CD8-positive, alpha-beta memory T cell (primary cell): ENCODE results near the gene MINDY4. TPM values are rescaled to one million over a fixed set of nuclear protein-coding genes. Genes with fewer than 3 reads are reported as not detected.

Experiments used
- CTCF ChIA-PET: fragments of 350-600 bp; sonication (Branson Sonifier 250); formaldehyde crosslinking; loops from one replicate; lab custom pipeline; 2021; ENCODE audit warnings: antibody characterized with exemption; lab: Charles Lee
- POLR2A ChIA-PET: fragments of 350-600 bp; sonication (Branson Sonifier 250); formaldehyde crosslinking; loops from one replicate; lab custom pipeline; 2021; ENCODE audit warnings: antibody characterized with exemption; lab: Charles Lee
- DNase-seq, 5 donors: peaks; one replicate each; pipeline versions ENCODE4 v3.0.0 to v3.0.0-alpha.2; 2020 to 2022; ENCODE audit warnings: mixed read lengths in 1 of 5
- H3K27ac ChIP-seq: one replicate; pipeline ENCODE4 v1.7.0; 2013; ENCODE audit warnings: low read depth, mild to moderate bottlenecking, low read length, moderate library complexity
- H3K27me3 ChIP-seq: 2 replicates; pipeline ENCODE4 v1.7.0; 2013; ENCODE audit warnings: low read length, mild to moderate bottlenecking; ENCODE audit not compliant: insufficient read depth, poor library complexity, severe bottlenecking
- H3K36me3 ChIP-seq: 2 replicates; pipeline ENCODE4 v1.7.0; 2013; ENCODE audit warnings: mild to moderate bottlenecking, low read length, moderate library complexity; ENCODE audit not compliant: insufficient read depth
- H3K4me1 ChIP-seq: 2 replicates; pipeline ENCODE4 v1.7.0; 2013; ENCODE audit warnings: mild to moderate bottlenecking, low read length, moderate library complexity; ENCODE audit not compliant: insufficient read depth
- H3K4me3 ChIP-seq: 2 replicates; pipeline ENCODE4 v1.7.0; 2013; ENCODE audit warnings: mild to moderate bottlenecking, low read length
- H3K9me3 ChIP-seq: 2 replicates; pipeline ENCODE4 v1.7.0; 2013; ENCODE audit warnings: mild to moderate bottlenecking, low read length
- H3K27ac Mint-ChIP-seq, 8 donors: one replicate each; pipeline ENCODE4 v1.8.0; 2020 to 2021; ENCODE audit warnings: mixed read lengths in 8 of 8, mild to moderate bottlenecking in 6 of 8, inconsistent platforms in 3 of 8, moderate library complexity in 3 of 8
- H3K27me3 Mint-ChIP-seq, 2 donors: one replicate each; pipeline ENCODE4 v1.8.0; 2020 to 2021; ENCODE audit warnings: mixed read lengths in 2 of 2, mild to moderate bottlenecking in 1 of 2, moderate library complexity in 1 of 2
- H3K36me3 Mint-ChIP-seq, 3 donors: one replicate each; pipeline ENCODE4 v1.8.0; 2020 to 2021; ENCODE audit warnings: mixed read lengths in 3 of 3, inconsistent platforms in 1 of 3, mild to moderate bottlenecking in 1 of 3
- H3K4me1 Mint-ChIP-seq, 3 donors: one replicate each; pipeline ENCODE4 v1.8.0; 2020 to 2021; ENCODE audit warnings: mixed read lengths in 3 of 3, inconsistent platforms in 1 of 3, mild to moderate bottlenecking in 1 of 3
- H3K4me3 Mint-ChIP-seq, 7 donors: one replicate each; pipeline ENCODE4 v1.8.0; 2020 to 2021; ENCODE audit warnings: mixed read lengths in 7 of 7, mild to moderate bottlenecking in 6 of 7, moderate library complexity in 4 of 7, inconsistent platforms in 2 of 7
- H3K9me3 Mint-ChIP-seq, 5 donors: one replicate each; pipeline ENCODE4 v1.8.0; 2020 to 2022; ENCODE audit warnings: mixed read lengths in 5 of 5, mild to moderate bottlenecking in 3 of 5, moderate library complexity in 2 of 5, inconsistent platforms in 1 of 5
- polyA plus RNA-seq: library from polyadenylated mRNA; unstranded; fragments of 300-500 nt; fragmentation: Illumina TruSeq; gene quantifications from one replicate; pipeline ENCODE4 v1.2.3, GENCODE V29; 2021
- total RNA-seq, 2 experiments: library from RNA; stranded (reverse); gene quantifications; one replicate each; pipeline ENCODE4 v1.2.3, GENCODE V29; 2021

Gene MINDY4
- total and polyA plus RNA-seq, 3 experiments from 2014 or later: 1.0 to 2.6 (median 2.4) TPM

GRCh38 chr7:30915751-30916150 lies 144.5 kb downstream of the MINDY4 start:
- no peaks in the 10 kb centered on the region for H3K36me3 Mint-ChIP-seq
- Histone ChIP-seq H3K4me1 (no peaks in the 10 kb centered on the region), H3K27ac (peak overlapping the region; percentile 31), H3K36me3 (no peaks in the 10 kb centered on the region), H3K9me3 (no peaks in the 10 kb centered on the region), H3K27me3 (no peaks in the 10 kb centered on the region), H3K4me3 (no peak overlapping the region)
- DNase-seq: no peak
- no peaks in the 10 kb centered on the region for H3K9me3 Mint-ChIP-seq
- H3K27ac Mint-ChIP-seq: no peak overlapping the region
- H3K4me1 Mint-ChIP-seq: no peaks in the 10 kb centered on the region
- H3K4me3 Mint-ChIP-seq: no peak overlapping the region
- peaks cover 0 to 2% of the 10 kb centered on the region in 2 donors for H3K27me3 Mint-ChIP-seq
- ChIA-PET CTCF (no interaction called here), POLR2A (no interaction called here)

- Histone ChIP-seq H3K9me3 (no peaks in the 10 kb centered on the region), H3K4me1 (no peaks in the 10 kb centered on the region), H3K27ac (peak overlapping the region; percentile 16), H3K27me3 (no peaks in the 10 kb centered on the region), H3K4me3 (no peak overlapping the region), H3K36me3 (no peaks in the 10 kb centered on the region)
- H3K36me3 Mint-ChIP-seq: no peaks in the 10 kb centered on the region
- CTCF ChIA-PET: no interaction called here
- H3K27me3 Mint-ChIP-seq: peaks cover 0 to 2% of the 10 kb centered on the region in 2 donors
- H3K4me1 Mint-ChIP-seq: no peaks in the 10 kb centered on the region
- H3K4me3 Mint-ChIP-seq: no peak overlapping the region
- POLR2A ChIA-PET: no interaction called here
- H3K27ac Mint-ChIP-seq: no peak overlapping the region
- H3K9me3 Mint-ChIP-seq: no peaks in the 10 kb centered on the region
- DNase-seq: no peak
Observed at GRCh38 chr7:30916255-30916654, 145.0 kb downstream of the MINDY4 start.

DNA sequence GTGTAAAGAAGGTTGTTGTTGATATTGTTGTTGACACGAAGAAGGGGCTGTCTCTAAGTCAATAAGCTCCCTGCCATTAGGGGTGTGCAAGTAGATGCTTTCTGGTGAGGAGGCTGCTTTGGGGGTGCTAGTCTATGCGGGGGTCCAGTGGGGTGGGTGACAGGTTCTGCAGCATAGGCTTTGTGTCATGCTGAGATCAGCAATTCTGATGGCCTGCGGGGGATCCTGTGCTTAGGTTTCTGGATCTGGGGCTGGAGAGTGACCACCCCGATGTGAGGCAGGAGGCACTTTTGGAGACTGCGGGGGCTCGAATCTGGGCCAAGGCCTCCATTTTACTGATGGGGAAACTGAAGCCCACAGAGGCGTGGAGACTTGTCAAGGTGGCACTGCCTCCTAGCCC lies 145.6 kb downstream of the MINDY4 start:
- no peak overlapping the region for H3K27ac Mint-ChIP-seq
- POLR2A ChIA-PET: no interaction called here
- no peak for DNase-seq
- peaks cover 0 to 2% of the 10 kb centered on the region in 2 donors for H3K27me3 Mint-ChIP-seq
- no peak overlapping the region for H3K4me3 Mint-ChIP-seq
- no peaks in the 10 kb centered on the region for H3K4me1 Mint-ChIP-seq
- Histone ChIP-seq H3K36me3 (no peaks in the 10 kb centered on the region), H3K27ac (no peak overlapping the region), H3K4me1 (no peaks in the 10 kb centered on the region), H3K27me3 (no peaks in the 10 kb centered on the region), H3K4me3 (no peak overlapping the region), H3K9me3 (no peaks in the 10 kb centered on the region)
- H3K9me3 Mint-ChIP-seq: no peaks in the 10 kb centered on the region
- H3K36me3 Mint-ChIP-seq: no peaks in the 10 kb centered on the region
- CTCF ChIA-PET: no interaction called here

- Mint-ChIP-seq H3K27me3 (peaks cover 0 to 2% of the 10 kb centered on the region in 2 donors), H3K9me3 (no peaks in the 10 kb centered on the region), H3K27ac (no peak overlapping the region), H3K4me3 (no peak overlapping the region), H3K4me1 (no peaks in the 10 kb centered on the region), H3K36me3 (no peaks in the 10 kb centered on the region)
- POLR2A ChIA-PET: no interaction called here
- Histone ChIP-seq H3K27ac (no peak overlapping the region), H3K4me1 (no peaks in the 10 kb centered on the region), H3K9me3 (no peaks in the 10 kb centered on the region), H3K27me3 (no peaks in the 10 kb centered on the region), H3K4me3 (no peak overlapping the region), H3K36me3 (no peaks in the 10 kb centered on the region)
- CTCF ChIA-PET: no interaction called here
- no peak for DNase-seq
Observed at GRCh38 chr7:30917216-30917893, 146.1 kb downstream of the MINDY4 start.

DNA sequence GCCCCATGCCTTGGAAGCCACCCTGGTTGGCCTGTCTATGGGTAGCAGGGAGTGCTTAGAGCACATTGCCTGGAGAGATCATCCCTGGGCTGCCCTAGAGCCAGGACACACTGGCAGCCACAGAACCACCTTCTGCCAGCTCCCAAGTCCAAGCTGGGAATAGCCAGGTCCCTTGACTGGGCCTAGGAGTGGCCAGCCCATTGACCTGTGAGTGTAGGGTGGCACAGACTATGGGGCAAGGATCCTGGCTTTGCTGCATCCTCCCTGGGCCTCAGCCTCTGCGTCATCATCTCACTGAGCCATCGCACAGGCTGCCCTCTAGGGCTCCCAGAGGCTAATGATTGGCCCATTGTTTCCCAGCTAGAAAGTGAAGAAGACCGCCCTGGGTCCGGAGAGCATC lies 147.5 kb downstream of the MINDY4 start:
- Histone ChIP-seq H3K36me3 (no peaks in the 10 kb centered on the region), H3K4me1 (no peaks in the 10 kb centered on the region), H3K9me3 (no peaks in the 10 kb centered on the region), H3K4me3 (no peak overlapping the region), H3K27ac (no peak overlapping the region), H3K27me3 (no peaks in the 10 kb centered on the region)
- peak overlapping the region in 1 of 8 donors; percentile 29 for H3K27ac Mint-ChIP-seq
- no peaks in the 10 kb centered on the region for H3K36me3 Mint-ChIP-seq
- POLR2A ChIA-PET: no interaction called here
- H3K9me3 Mint-ChIP-seq: no peaks in the 10 kb centered on the region
- peaks cover 0 to 2% of the 10 kb centered on the region in 2 donors for H3K27me3 Mint-ChIP-seq
- no peaks in the 10 kb centered on the region for H3K4me1 Mint-ChIP-seq
- no peak overlapping the region for H3K4me3 Mint-ChIP-seq
- no peak for DNase-seq
- CTCF ChIA-PET: no interaction called here

DNA sequence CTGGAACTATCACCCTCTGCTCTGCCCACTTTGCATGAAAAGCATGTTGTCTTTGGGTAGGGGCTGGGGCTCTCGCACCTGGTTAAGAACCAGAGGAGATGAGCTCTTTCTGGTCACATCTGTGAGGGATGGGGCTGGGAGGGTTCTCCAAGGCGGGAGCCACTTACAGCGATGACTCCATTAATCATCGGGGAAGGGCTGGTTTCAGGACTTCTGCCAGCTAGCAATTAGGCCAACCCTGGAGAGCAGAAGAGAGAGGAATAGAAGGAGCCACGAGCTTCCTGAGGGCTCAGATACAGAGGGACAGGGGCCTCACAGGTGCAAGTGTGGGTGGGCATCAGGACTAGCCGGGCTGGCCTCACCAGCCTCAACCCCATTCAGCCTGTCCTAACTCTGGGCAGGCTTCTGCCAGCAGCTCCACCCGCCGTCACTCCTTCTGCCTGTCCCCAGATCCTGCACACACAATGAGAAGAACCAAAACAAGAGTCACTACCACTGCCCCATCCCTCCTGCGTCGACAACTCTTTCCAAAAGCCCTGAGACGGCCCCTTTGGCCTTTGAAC lies 148.9 kb downstream of the MINDY4 start:
- H3K9me3 Mint-ChIP-seq: no peaks in the 10 kb centered on the region
- Histone ChIP-seq H3K27ac (no peak overlapping the region), H3K36me3 (no peaks in the 10 kb centered on the region), H3K9me3 (no peaks in the 10 kb centered on the region), H3K4me1 (no peaks in the 10 kb centered on the region), H3K4me3 (no peak overlapping the region), H3K27me3 (no peaks in the 10 kb centered on the region)
- H3K4me3 Mint-ChIP-seq: no peak overlapping the region
- H3K4me1 Mint-ChIP-seq: no peaks in the 10 kb centered on the region
- CTCF ChIA-PET: no interaction called here
- peaks cover 0 to 2% of the 10 kb centered on the region in 2 donors for H3K27me3 Mint-ChIP-seq
- H3K27ac Mint-ChIP-seq: no peak overlapping the region
- DNase-seq: peak in 1 of 5 donors; percentile 22
- H3K36me3 Mint-ChIP-seq: no peaks in the 10 kb centered on the region
- POLR2A ChIA-PET: no interaction called here

- no peak overlapping the region for H3K27ac ChIP-seq
- Mint-ChIP-seq H3K27me3 (peaks cover 0 to 2% of the 10 kb centered on the region in 2 donors), H3K27ac (no peak overlapping the region), H3K4me3 (peak overlapping the region in 1 of 7 donors; percentile 20), H3K4me1 (no peaks in the 10 kb centered on the region), H3K36me3 (no peaks in the 10 kb centered on the region), H3K9me3 (no peaks in the 10 kb centered on the region)
- H3K27me3 ChIP-seq: no peaks in the 10 kb centered on the region
- peak in 1 of 5 donors; percentile 42 for DNase-seq
- no peak overlapping the region for H3K4me3 ChIP-seq
- POLR2A ChIA-PET: no interaction called here
- H3K4me1 ChIP-seq: no peaks in the 10 kb centered on the region
- CTCF ChIA-PET: no interaction called here
- H3K36me3 ChIP-seq: no peaks in the 10 kb centered on the region
- H3K9me3 ChIP-seq: no peaks in the 10 kb centered on the region
Observed at GRCh38 chr7:30920584-30921539, 149.6 kb downstream of the MINDY4 start.
